ENCODE measurements around the gene NVL. TPM values are rescaled to one million over a fixed set of nuclear protein-coding genes. Genes with fewer than 3 reads are reported as not detected.

Gene NVL
- total and polyA plus RNA-seq, 2 of the 8 experiments (the other 6 are each of a cell fraction or from before 2014, with no cell fraction given) = 22.7 to 45.8 TPM

GRCh38 chr1:224253721-224254120 lies 76.3 kb downstream of the NVL start (continued):
- TF ChIP-seq, protein P1, sequence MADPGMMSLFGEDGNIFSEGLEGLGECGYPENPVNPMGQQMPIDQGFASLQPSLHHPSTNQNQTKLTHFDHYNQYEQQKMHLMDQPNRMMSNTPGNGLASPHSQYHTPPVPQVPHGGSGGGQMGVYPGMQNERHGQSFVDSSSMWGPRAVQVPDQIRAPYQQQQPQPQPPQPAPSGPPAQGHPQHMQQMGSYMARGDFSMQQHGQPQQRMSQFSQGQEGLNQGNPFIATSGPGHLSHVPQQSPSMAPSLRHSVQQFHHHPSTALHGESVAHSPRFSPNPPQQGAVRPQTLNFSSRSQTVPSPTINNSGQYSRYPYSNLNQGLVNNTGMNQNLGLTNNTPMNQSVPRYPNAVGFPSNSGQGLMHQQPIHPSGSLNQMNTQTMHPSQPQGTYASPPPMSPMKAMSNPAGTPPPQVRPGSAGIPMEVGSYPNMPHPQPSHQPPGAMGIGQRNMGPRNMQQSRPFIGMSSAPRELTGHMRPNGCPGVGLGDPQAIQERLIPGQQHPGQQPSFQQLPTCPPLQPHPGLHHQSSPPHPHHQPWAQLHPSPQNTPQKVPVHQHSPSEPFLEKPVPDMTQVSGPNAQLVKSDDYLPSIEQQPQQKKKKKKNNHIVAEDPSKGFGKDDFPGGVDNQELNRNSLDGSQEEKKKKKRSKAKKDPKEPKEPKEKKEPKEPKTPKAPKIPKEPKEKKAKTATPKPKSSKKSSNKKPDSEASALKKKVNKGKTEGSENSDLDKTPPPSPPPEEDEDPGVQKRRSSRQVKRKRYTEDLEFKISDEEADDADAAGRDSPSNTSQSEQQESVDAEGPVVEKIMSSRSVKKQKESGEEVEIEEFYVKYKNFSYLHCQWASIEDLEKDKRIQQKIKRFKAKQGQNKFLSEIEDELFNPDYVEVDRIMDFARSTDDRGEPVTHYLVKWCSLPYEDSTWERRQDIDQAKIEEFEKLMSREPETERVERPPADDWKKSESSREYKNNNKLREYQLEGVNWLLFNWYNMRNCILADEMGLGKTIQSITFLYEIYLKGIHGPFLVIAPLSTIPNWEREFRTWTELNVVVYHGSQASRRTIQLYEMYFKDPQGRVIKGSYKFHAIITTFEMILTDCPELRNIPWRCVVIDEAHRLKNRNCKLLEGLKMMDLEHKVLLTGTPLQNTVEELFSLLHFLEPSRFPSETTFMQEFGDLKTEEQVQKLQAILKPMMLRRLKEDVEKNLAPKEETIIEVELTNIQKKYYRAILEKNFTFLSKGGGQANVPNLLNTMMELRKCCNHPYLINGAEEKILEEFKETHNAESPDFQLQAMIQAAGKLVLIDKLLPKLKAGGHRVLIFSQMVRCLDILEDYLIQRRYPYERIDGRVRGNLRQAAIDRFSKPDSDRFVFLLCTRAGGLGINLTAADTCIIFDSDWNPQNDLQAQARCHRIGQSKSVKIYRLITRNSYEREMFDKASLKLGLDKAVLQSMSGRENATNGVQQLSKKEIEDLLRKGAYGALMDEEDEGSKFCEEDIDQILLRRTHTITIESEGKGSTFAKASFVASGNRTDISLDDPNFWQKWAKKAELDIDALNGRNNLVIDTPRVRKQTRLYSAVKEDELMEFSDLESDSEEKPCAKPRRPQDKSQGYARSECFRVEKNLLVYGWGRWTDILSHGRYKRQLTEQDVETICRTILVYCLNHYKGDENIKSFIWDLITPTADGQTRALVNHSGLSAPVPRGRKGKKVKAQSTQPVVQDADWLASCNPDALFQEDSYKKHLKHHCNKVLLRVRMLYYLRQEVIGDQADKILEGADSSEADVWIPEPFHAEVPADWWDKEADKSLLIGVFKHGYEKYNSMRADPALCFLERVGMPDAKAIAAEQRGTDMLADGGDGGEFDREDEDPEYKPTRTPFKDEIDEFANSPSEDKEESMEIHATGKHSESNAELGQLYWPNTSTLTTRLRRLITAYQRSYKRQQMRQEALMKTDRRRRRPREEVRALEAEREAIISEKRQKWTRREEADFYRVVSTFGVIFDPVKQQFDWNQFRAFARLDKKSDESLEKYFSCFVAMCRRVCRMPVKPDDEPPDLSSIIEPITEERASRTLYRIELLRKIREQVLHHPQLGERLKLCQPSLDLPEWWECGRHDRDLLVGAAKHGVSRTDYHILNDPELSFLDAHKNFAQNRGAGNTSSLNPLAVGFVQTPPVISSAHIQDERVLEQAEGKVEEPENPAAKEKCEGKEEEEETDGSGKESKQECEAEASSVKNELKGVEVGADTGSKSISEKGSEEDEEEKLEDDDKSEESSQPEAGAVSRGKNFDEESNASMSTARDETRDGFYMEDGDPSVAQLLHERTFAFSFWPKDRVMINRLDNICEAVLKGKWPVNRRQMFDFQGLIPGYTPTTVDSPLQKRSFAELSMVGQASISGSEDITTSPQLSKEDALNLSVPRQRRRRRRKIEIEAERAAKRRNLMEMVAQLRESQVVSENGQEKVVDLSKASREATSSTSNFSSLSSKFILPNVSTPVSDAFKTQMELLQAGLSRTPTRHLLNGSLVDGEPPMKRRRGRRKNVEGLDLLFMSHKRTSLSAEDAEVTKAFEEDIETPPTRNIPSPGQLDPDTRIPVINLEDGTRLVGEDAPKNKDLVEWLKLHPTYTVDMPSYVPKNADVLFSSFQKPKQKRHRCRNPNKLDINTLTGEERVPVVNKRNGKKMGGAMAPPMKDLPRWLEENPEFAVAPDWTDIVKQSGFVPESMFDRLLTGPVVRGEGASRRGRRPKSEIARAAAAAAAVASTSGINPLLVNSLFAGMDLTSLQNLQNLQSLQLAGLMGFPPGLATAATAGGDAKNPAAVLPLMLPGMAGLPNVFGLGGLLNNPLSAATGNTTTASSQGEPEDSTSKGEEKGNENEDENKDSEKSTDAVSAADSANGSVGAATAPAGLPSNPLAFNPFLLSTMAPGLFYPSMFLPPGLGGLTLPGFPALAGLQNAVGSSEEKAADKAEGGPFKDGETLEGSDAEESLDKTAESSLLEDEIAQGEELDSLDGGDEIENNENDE (IDR thresholded peaks at IDR 0.05; ENCODE audit: insufficient replicate concordance, low read length) = no peak

Data from H1 (cell line).